ENCODE data around the gene ENTREP3. TPM values are rescaled to one million over a fixed set of nuclear protein-coding genes. Genes with fewer than 3 reads are reported as not detected.

Gene ENTREP3
- total and polyA plus RNA-seq, 7 experiments from 2014 or later = 1.8 to 24.3 (median 11.6) TPM

DNA sequence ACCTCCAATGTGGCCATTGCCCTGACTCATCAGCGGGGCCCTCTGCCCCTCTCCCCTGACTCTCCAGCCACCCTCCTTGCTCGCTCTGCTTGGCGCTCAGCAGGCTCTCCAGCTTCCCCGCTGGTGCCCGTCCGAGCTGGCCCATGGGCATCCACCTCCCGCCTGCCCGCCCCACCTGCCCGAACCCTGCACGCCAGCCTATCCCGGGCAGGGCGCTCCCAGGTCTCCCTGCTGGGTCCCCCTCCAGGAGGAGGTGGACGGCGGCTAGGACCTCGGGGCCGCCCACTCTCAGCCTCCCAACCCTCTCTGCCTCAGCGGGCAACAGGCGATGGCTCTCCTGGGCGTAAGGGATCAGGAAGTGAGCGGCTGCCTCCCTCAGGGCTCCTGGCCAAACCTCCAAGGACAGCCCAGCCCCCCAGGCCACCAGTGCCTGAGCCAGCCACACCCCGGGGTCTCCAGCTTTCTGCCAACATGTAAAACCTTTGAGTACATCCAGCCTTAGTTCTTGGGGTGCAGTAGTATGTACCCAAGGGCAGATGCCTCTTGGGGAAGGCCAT lies 32.8 kb upstream of the ENTREP3 start:
- Mint-ChIP-seq H3K4me3 (no peak overlapping the region), H3K27ac (no peak overlapping the region), H3K9me3 (no peaks in the 10 kb centered on the region), H3K27me3 (peaks cover 0 to 9% (median 0%) of the 10 kb centered on the region in 5 donors), H3K36me3 (no peaks in the 10 kb centered on the region), H3K4me1 (peaks cover 0 to 1% (median 0%) of the 10 kb centered on the region in 7 donors)
- DNase-seq (no peak), ATAC-seq (no peak)
- POLR2A ChIA-PET = no interaction called here
- intact Hi-C loops (cut with micrococcal nuclease) = no loop called here
- Histone ChIP-seq H3K4me3 (ENCODE audit: low read length) (no peak overlapping the region), H3K4me1 (ENCODE audit: control insufficient read depth in 2 of 2, insufficient read depth in 2 of 2, low read length in 2 of 2) (no peaks in the 10 kb centered on the region), H3K36me3 (ENCODE audit: control insufficient read depth in 2 of 3, insufficient read depth in 3 of 3, low read length in 3 of 3) (no peaks in the 10 kb centered on the region), H3K27ac (ENCODE audit: low read depth, low read length) (no peak overlapping the region), H3K27me3 (ENCODE audit: control insufficient read depth in 2 of 2, insufficient read depth in 2 of 2, low read length in 2 of 2) (no peaks in the 10 kb centered on the region), H3K9me3 (ENCODE audit: control insufficient read depth in 2 of 3, low read length in 3 of 3) (no peaks in the 10 kb centered on the region)
- CTCF ChIA-PET = no interaction called here

GRCh38 chr1:155286544-155286943 lies 31.3 kb upstream of the ENTREP3 start:
- intact Hi-C loops (cut with micrococcal nuclease) = no loop called here
- no peak for ATAC-seq
- Mint-ChIP-seq H3K9me3 (no peaks in the 10 kb centered on the region), H3K27ac (no peak overlapping the region), H3K27me3 (peaks cover 0 to 5% (median 0%) of the 10 kb centered on the region in 5 donors), H3K4me1 (peaks cover 0 to 1% (median 0%) of the 10 kb centered on the region in 7 donors), H3K36me3 (no peaks in the 10 kb centered on the region), H3K4me3 (no peak overlapping the region)
- Histone ChIP-seq H3K4me1 (ENCODE audit: control insufficient read depth in 2 of 2, insufficient read depth in 2 of 2, low read length in 2 of 2) (no peaks in the 10 kb centered on the region), H3K9me3 (ENCODE audit: control insufficient read depth in 2 of 3, low read length in 3 of 3) (no peaks in the 10 kb centered on the region), H3K27me3 (ENCODE audit: control insufficient read depth in 2 of 2, insufficient read depth in 2 of 2, low read length in 2 of 2) (no peaks in the 10 kb centered on the region), H3K27ac (ENCODE audit: low read depth, low read length) (no peak overlapping the region), H3K4me3 (ENCODE audit: low read length) (no peak overlapping the region), H3K36me3 (ENCODE audit: control insufficient read depth in 2 of 3, insufficient read depth in 3 of 3, low read length in 3 of 3) (no peaks in the 10 kb centered on the region)
- ChIA-PET POLR2A (no interaction called here), CTCF (no interaction called here)
- DNase-seq = no peak

DNA sequence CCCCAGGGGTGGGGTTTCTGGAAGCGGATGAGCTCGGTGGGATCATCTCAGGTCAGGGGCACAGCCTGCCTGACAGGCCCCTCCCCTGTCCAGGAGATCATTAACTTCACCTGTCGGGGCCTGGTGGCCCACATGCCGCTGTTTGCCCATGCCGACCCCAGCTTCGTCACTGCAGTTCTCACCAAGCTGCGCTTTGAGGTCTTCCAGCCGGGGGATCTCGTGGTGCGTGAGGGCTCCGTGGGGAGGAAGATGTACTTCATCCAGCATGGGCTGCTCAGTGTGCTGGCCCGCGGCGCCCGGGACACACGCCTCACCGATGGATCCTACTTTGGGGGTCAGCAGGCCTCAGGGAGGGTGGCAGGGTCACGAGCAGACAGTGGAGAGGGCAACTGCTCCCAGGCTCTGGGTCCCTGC lies 30.4 kb upstream of the ENTREP3 start:
- H3K36me3 ChIP-seq (ENCODE audit: control insufficient read depth in 2 of 3, insufficient read depth in 3 of 3, low read length in 3 of 3) = no peaks in the 10 kb centered on the region

DNA sequence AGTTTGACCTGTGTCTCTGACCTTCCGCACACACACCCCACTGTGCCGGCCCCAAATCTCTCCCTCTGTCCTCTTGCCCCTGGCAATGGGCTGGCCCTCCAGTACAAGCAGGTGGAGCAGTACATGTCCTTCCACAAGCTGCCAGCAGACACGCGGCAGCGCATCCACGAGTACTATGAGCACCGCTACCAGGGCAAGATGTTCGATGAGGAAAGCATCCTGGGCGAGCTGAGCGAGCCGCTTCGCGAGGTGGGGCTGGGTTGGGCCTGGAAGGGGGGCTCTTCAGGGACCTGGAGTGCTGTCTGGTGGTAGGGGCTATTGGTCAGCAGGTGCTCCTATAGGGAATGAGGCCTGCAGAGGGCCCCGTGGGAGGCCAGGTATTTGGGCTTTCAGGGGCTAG lies 29.8 kb upstream of the ENTREP3 start:
- intact Hi-C loops (cut with micrococcal nuclease) = no loop called here
- ATAC-seq (no peak), DNase-seq (no peak)
- Mint-ChIP-seq H3K4me3 (no peak overlapping the region), H3K9me3 (no peaks in the 10 kb centered on the region), H3K4me1 (peaks cover 0 to 1% (median 0%) of the 10 kb centered on the region in 7 donors), H3K27me3 (peaks cover 0 to under 1% (median 0%) of the 10 kb centered on the region in 5 donors), H3K36me3 (no peaks in the 10 kb centered on the region), H3K27ac (no peak overlapping the region)
- ChIA-PET CTCF (interaction anchor here (1.0 kb wide), 1 partner anchor 193 kb away, joined by 4 read pairs; no protein-coding TSS in a partner anchor), POLR2A (no interaction called here)
- H3K36me3 ChIP-seq (ENCODE audit: control insufficient read depth in 2 of 3, insufficient read depth in 3 of 3, low read length in 3 of 3) = no peaks in the 10 kb centered on the region
- no peaks in the 10 kb centered on the region for H3K27me3 ChIP-seq (ENCODE audit: control insufficient read depth in 2 of 2, insufficient read depth in 2 of 2, low read length in 2 of 2)
- H3K4me3 ChIP-seq (ENCODE audit: low read length) = no peak overlapping the region
- no peaks in the 10 kb centered on the region for H3K9me3 ChIP-seq (ENCODE audit: control insufficient read depth in 2 of 3, low read length in 3 of 3)
- no peak overlapping the region for H3K27ac ChIP-seq (ENCODE audit: low read depth, low read length)
- H3K4me1 ChIP-seq (ENCODE audit: control insufficient read depth in 2 of 2, insufficient read depth in 2 of 2, low read length in 2 of 2) = no peaks in the 10 kb centered on the region

More for the DNA sequence above, 30.4 kb upstream of the ENTREP3 start:
- Mint-ChIP-seq H3K36me3 (no peaks in the 10 kb centered on the region), H3K27ac (no peak overlapping the region), H3K27me3 (peaks cover 0 to 5% (median 0%) of the 10 kb centered on the region in 5 donors), H3K4me1 (peaks cover 0 to 1% (median 0%) of the 10 kb centered on the region in 7 donors), H3K9me3 (no peaks in the 10 kb centered on the region), H3K4me3 (no peak overlapping the region)
- Histone ChIP-seq H3K27ac (ENCODE audit: low read depth, low read length) (no peak overlapping the region), H3K27me3 (ENCODE audit: control insufficient read depth in 2 of 2, insufficient read depth in 2 of 2, low read length in 2 of 2) (no peaks in the 10 kb centered on the region), H3K9me3 (ENCODE audit: control insufficient read depth in 2 of 3, low read length in 3 of 3) (no peaks in the 10 kb centered on the region), H3K4me1 (ENCODE audit: control insufficient read depth in 2 of 2, insufficient read depth in 2 of 2, low read length in 2 of 2) (no peaks in the 10 kb centered on the region), H3K4me3 (ENCODE audit: low read length) (no peak overlapping the region)
- DNase-seq (no peak), ATAC-seq (no peak)
- CTCF ChIA-PET = interaction anchor here (1.0 kb wide), 1 partner anchor 194 kb away, joined by 4 read pairs; no protein-coding TSS in a partner anchor
- intact Hi-C loops (cut with micrococcal nuclease) = no loop called here
- POLR2A ChIA-PET = no interaction called here

DNA sequence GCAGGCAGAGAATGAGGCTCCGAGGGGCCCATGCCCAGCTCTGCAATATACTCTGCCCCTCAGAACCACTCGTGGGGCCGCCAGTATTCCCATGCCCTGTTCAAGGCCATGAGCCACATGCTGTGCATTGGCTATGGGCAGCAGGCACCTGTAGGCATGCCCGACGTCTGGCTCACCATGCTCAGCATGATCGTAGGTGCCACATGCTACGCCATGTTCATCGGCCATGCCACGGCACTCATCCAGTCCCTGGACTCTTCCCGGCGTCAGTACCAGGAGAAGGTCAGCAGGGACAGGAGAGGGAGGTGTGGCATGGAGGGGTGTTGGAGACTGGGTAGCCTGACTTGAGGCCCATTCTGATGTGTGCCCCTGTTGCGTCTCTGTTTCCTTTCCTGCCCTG lies 29.2 kb upstream of the ENTREP3 start:
- ATAC-seq = no peak
- CTCF ChIA-PET = no interaction called here
- Mint-ChIP-seq H3K9me3 (no peaks in the 10 kb centered on the region), H3K36me3 (no peaks in the 10 kb centered on the region), H3K27ac (no peak overlapping the region), H3K4me3 (no peak overlapping the region), H3K27me3 (peaks cover 0 to under 1% (median 0%) of the 10 kb centered on the region in 5 donors), H3K4me1 (peaks cover 0 to 1% (median 0%) of the 10 kb centered on the region in 7 donors)
- DNase-seq = no peak
- intact Hi-C loops (cut with micrococcal nuclease) = no loop called here
- POLR2A ChIA-PET = no interaction called here
- Histone ChIP-seq H3K27me3 (ENCODE audit: control insufficient read depth in 2 of 2, insufficient read depth in 2 of 2, low read length in 2 of 2) (no peaks in the 10 kb centered on the region), H3K36me3 (ENCODE audit: control insufficient read depth in 2 of 3, insufficient read depth in 3 of 3, low read length in 3 of 3) (no peaks in the 10 kb centered on the region), H3K4me1 (ENCODE audit: control insufficient read depth in 2 of 2, insufficient read depth in 2 of 2, low read length in 2 of 2) (no peaks in the 10 kb centered on the region), H3K4me3 (ENCODE audit: low read length) (no peak overlapping the region), H3K9me3 (ENCODE audit: control insufficient read depth in 2 of 3, low read length in 3 of 3) (no peaks in the 10 kb centered on the region), H3K27ac (ENCODE audit: low read depth, low read length) (no peak overlapping the region)

DNA sequence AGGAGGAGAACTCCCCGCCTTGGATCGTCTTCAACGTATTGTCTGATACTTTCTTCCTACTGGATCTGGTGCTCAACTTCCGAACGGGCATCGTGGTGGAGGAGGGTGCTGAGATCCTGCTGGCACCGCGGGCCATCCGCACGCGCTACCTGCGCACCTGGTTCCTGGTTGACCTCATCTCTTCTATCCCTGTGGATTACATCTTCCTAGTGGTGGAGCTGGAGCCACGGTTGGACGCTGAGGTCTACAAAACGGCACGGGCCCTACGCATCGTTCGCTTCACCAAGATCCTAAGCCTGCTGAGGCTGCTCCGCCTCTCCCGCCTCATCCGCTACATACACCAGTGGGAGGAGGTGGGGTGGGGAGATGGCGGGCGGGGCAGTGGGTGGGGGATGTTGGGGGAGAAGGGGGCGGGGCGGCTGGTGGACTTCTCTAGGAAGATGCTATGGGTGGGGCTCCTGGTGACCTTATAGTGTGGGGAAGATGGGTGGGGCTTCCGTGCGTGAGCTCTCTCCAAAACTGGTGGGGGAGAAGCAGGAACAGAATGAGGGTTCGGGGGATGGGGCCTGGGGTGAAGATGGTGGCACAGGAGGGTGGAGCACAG lies 27.3 kb upstream of the ENTREP3 start:
- no peak overlapping the region for H3K4me3 ChIP-seq (ENCODE audit: low read length)
- intact Hi-C loops (cut with micrococcal nuclease) = no loop called here
- H3K27me3 ChIP-seq (ENCODE audit: control insufficient read depth in 2 of 2, insufficient read depth in 2 of 2, low read length in 2 of 2) = no peaks in the 10 kb centered on the region
- Mint-ChIP-seq H3K27me3 (peaks cover 0 to 11% (median 0%) of the 10 kb centered on the region in 5 donors), H3K4me3 (no peak overlapping the region), H3K27ac (no peak overlapping the region), H3K9me3 (no peaks in the 10 kb centered on the region), H3K4me1 (peaks cover 6 to 13% (median 8%) of the 10 kb centered on the region in 7 donors), H3K36me3 (no peaks in the 10 kb centered on the region)
- ChIA-PET POLR2A (interaction anchor here (1.5 kb wide), 1 partner anchor 41 kb away, joined by 7 read pairs; no protein-coding TSS in a partner anchor), CTCF (interaction anchor here (0.8 kb wide), 1 partner anchor 77 kb away, joined by 5 read pairs; no protein-coding TSS in a partner anchor)
- no peak for ATAC-seq
- no peaks in the 10 kb centered on the region for H3K36me3 ChIP-seq (ENCODE audit: control insufficient read depth in 2 of 3, insufficient read depth in 3 of 3, low read length in 3 of 3)
- no peak overlapping the region for H3K27ac ChIP-seq (ENCODE audit: low read depth, low read length)
- H3K4me1 ChIP-seq (ENCODE audit: control insufficient read depth in 2 of 2, insufficient read depth in 2 of 2, low read length in 2 of 2) = peaks cover 0 to 3% of the 10 kb centered on the region in 2 donors
- H3K9me3 ChIP-seq (ENCODE audit: control insufficient read depth in 2 of 3, low read length in 3 of 3) = no peaks in the 10 kb centered on the region
- no peak for DNase-seq

Measured in naive thymus-derived CD4-positive, alpha-beta T cell (primary cell).